Measurements from ENCODE around the gene SPATA1.

The SPATA1 gene

DNA sequence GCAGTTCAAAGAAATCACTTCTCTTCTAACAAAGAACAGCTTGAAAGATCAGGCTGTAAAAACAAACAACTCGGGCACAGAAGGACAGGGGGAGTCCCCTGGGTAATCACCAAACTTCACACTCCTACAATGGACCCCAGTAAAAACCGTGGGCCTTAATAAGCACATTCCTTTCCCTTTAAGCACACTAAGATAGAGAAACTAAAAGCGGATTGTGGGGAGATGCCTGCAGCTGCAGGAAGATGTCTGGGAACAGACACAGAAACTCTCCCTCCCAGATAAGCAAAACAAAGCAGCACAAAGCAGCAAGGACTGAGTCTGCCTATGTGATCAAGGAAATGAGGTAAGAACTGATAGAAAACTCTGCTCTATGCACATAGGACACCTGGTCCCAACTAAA lies 105.6 kb downstream of the SPATA1 start:
- H3K36me3 ChIP-seq (ENCODE audit: control insufficient read depth, insufficient read depth, low read length), result no peaks in the 10 kb centered on the region
- peaks cover 3% of the 10 kb centered on the region; the same call in 1 of the 2 replicates for H3K4me1 ChIP-seq (ENCODE audit: control insufficient read depth, insufficient read depth, low read length)
- no peak overlapping the region for H3K4me3 ChIP-seq (ENCODE audit: low read depth, low read length)
- no peak overlapping the region for H3K27ac ChIP-seq (ENCODE audit: low read depth, low read length)
- peaks cover 42% of the 10 kb centered on the region for H3K9me3 ChIP-seq (ENCODE audit: control insufficient read depth, insufficient read depth, low read depth, low read length)
- H3K9ac ChIP-seq (ENCODE audit: low read length), result no peak overlapping the region
- H3K27me3 ChIP-seq (ENCODE audit: control insufficient read depth, insufficient read depth, low read length), result no peaks in the 10 kb centered on the region

DNA sequence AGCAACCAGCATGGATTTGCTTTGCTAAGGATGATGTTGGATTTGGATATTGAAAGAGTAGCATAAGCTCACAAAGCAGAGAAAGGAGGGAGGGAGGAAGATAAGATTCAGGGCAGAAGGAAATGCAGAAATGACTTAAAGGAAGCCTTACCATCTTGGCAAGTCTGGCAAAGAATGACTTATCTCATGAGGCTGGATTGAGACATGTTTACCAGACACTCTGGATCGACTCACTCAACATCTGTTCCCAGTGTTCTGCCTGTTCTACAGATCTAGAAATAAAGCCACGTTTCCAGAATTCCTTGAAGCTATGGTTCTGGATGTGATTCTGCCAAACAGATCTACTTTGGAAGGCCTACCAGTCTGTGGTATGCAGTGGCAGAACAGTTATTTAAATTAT lies 106.8 kb downstream of the SPATA1 start:
- H3K27me3 ChIP-seq (ENCODE audit: control insufficient read depth, insufficient read depth, low read length), result no peaks in the 10 kb centered on the region

DNA sequence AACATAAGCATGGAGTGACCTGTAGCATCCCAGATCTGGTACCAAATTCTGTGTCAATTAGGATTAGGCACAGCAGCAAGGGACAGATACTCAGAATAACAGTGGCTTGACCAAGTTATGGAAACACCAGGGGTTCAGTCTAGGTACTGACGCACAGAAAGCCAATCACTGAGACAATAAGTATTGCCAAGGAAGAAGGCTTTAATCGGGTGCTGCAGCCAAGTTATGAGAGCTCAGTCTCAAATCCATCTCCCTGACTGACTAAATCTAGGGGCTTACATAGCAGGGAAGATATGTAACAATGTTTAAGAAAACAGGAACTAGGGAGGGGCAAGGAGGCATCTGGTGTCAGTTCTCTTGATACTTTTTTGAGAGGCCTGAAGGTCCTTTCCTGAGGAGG lies 107.7 kb downstream of the SPATA1 start:
- Histone ChIP-seq H3K9me3 (ENCODE audit: control insufficient read depth, insufficient read depth, low read depth, low read length) (peaks cover 36% of the 10 kb centered on the region), H3K27ac (ENCODE audit: low read depth, low read length) (no peak overlapping the region), H3K4me3 (ENCODE audit: low read depth, low read length) (no peak overlapping the region)

More for the DNA sequence above, 106.8 kb downstream of the SPATA1 start:
- no peaks in the 10 kb centered on the region for H3K36me3 ChIP-seq (ENCODE audit: control insufficient read depth, insufficient read depth, low read length)
- H3K4me1 ChIP-seq (ENCODE audit: control insufficient read depth, insufficient read depth, low read length), result peaks cover 3% of the 10 kb centered on the region; the same call in 1 of the 2 replicates
- no peak overlapping the region for H3K4me3 ChIP-seq (ENCODE audit: low read depth, low read length)
- peaks cover 38% of the 10 kb centered on the region for H3K9me3 ChIP-seq (ENCODE audit: control insufficient read depth, insufficient read depth, low read depth, low read length)
- no peak overlapping the region for H3K9ac ChIP-seq (ENCODE audit: low read length)
- H3K27ac ChIP-seq (ENCODE audit: low read depth, low read length), result no peak overlapping the region

DNA sequence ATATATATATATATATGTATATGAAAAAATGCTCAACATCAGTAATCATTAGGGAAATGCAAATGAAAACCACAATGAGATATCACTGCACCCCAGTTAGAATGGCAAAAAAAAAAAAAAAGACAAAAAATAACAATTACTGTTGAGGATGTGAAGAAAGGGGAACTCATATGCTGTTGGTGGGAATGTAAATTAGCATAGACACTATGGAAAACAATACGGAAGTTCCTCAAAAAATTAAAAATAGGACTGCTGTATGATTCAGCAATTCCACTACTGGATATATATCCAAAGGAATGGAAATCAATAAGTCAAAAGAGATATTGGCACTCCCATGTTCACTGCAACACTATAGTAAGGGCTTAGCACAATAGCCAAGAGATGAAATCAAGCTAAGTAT lies 109.6 kb downstream of the SPATA1 start:
- Histone ChIP-seq H3K27ac (ENCODE audit: low read depth, low read length) (no peak overlapping the region), H3K9ac (ENCODE audit: low read length) (no peak overlapping the region), H3K36me3 (ENCODE audit: control insufficient read depth, insufficient read depth, low read length) (no peaks in the 10 kb centered on the region), H3K4me1 (ENCODE audit: control insufficient read depth, insufficient read depth, low read length) (peaks cover 8% of the 10 kb centered on the region), H3K4me3 (ENCODE audit: low read depth, low read length) (no peak overlapping the region), H3K9me3 (ENCODE audit: control insufficient read depth, insufficient read depth, low read depth, low read length) (peaks cover 29% of the 10 kb centered on the region), H3K27me3 (ENCODE audit: control insufficient read depth, insufficient read depth, low read length) (no peaks in the 10 kb centered on the region)

More for the DNA sequence above, 107.7 kb downstream of the SPATA1 start:
- Histone ChIP-seq H3K36me3 (ENCODE audit: control insufficient read depth, insufficient read depth, low read length) (no peaks in the 10 kb centered on the region), H3K4me1 (ENCODE audit: control insufficient read depth, insufficient read depth, low read length) (peaks cover 3% of the 10 kb centered on the region; the same call in 1 of the 2 replicates), H3K9ac (ENCODE audit: low read length) (no peak overlapping the region), H3K27me3 (ENCODE audit: control insufficient read depth, insufficient read depth, low read length) (no peaks in the 10 kb centered on the region)

Data from HUES6 (cell line).